Brain microvascular endothelial cell (primary cell): ENCODE measurements around the gene ZNF595.

Experiments
- DNase-seq: peaks from one replicate; pipeline ENCODE4 v3.0.0-alpha.2; 2020
- H3K27ac ChIP-seq: fragments of 250-450 bp; sonication (Bioruptor Pico); 2 replicates; pipeline ENCODE4 v1.5.1; 2020; ENCODE audit warnings: mild to moderate bottlenecking, moderate library complexity
- H3K27me3 ChIP-seq: fragments of 250-450 bp; sonication (Bioruptor Pico); replicated peaks from 2 replicates; pipeline ENCODE4 v1.5.1; 2020; ENCODE audit warnings: mild to moderate bottlenecking
- H3K36me3 ChIP-seq: fragments of 250-450 bp; sonication (Bioruptor Pico); replicated peaks from 2 replicates; pipeline ENCODE4 v1.5.1; 2020; ENCODE audit warnings: mild to moderate bottlenecking
- H3K4me3 ChIP-seq: 2 replicates; pipeline ENCODE4 v1.5.1; 2011; ENCODE audit warnings: low read depth, mild to moderate bottlenecking, control low read depth, low read length, moderate library complexity
- in situ Hi-C: cut with HindIII; loops from 2 replicates; pipeline ENCODE4 v1.10.0; 2017; ENCODE audit warnings: low sequenced_read_pairs, low pct_ligation_motif_present
- TF ChIP-seq, protein P1 (sequence below): IDR thresholded peaks from 2 replicates; pipeline ENCODE4 v1.5.1; 2011; ENCODE audit warnings: low read depth, mild to moderate bottlenecking, moderate library complexity, low read length, control low read depth, inconsistent platforms; ENCODE audit errors: missing control alignments

ZNF595 gene

DNA sequence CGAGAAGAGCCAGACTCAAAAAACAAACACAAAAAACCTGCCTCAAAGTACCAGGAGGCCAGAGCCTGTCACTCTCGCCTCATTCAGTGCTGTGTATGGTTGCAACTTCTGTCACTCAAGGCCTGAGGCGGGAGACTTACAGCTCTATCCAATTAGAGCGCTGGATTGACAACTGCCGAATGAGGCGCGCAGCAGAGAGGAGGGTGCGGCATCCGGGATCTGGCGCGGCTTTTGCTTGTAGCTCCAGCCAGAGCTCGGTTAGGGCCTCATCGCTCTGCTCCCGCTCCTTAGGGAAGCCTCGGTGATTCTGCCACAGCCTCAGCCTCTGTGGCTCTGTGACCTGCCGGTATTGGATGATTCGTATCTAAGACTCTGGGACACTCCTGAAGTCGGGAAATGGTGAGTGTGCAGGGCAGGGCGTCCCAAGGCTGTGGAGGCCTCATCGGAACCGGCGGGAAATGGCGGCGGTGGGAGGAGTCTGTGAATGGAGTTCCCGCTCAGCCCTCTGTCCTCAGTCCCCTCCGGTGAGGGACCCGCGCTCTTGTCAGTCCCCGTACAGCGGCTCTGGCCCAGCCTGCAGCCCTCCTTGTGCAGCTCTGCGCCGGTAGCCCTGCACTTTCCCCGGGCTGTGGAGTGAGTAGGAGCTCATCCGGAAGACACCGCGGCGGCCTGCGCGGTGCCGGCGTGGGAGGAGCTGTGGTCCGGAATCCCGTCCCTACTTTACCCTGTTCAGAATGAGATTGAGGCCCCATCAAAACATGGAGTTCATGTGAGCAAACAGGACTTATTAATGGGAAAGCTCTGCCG lies 71.4 kb downstream of the ZNF595 start, which contains the start of gene ZNF718:
Gene ZNF718 (plus strand): TSS at position 227 of the 807 bp plus-strand sequence. CDS start 170 bp downstream, at position 397.
- H3K4me3 ChIP-seq, result peak within 1 kb of the TSS; percentile 87
- in situ Hi-C loops, result no loop called here
- TF ChIP-seq, protein P1, sequence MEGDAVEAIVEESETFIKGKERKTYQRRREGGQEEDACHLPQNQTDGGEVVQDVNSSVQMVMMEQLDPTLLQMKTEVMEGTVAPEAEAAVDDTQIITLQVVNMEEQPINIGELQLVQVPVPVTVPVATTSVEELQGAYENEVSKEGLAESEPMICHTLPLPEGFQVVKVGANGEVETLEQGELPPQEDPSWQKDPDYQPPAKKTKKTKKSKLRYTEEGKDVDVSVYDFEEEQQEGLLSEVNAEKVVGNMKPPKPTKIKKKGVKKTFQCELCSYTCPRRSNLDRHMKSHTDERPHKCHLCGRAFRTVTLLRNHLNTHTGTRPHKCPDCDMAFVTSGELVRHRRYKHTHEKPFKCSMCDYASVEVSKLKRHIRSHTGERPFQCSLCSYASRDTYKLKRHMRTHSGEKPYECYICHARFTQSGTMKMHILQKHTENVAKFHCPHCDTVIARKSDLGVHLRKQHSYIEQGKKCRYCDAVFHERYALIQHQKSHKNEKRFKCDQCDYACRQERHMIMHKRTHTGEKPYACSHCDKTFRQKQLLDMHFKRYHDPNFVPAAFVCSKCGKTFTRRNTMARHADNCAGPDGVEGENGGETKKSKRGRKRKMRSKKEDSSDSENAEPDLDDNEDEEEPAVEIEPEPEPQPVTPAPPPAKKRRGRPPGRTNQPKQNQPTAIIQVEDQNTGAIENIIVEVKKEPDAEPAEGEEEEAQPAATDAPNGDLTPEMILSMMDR, result no peak
- no peaks in the 10 kb centered on the region for H3K27me3 ChIP-seq
- peak within 1 kb of the TSS; percentile 69 for H3K27ac ChIP-seq
- peak; percentile 98 for DNase-seq
- H3K36me3 ChIP-seq, result no peaks in the 10 kb centered on the region

GRCh38 chr4:125091-125771 lies 72.1 kb downstream of the ZNF595 start:
- no peaks in the 10 kb centered on the region for H3K27me3 ChIP-seq
- TF ChIP-seq, protein P1, result no peak
- H3K4me3 ChIP-seq, result peak overlapping the region; percentile 87
- no peaks in the 10 kb centered on the region for H3K36me3 ChIP-seq
- in situ Hi-C loops, result no loop called here
- DNase-seq, result peak; percentile 39
- H3K27ac ChIP-seq, result no peak overlapping the region

GRCh38 chr4:125833-126232 lies 72.7 kb downstream of the ZNF595 start:
- no peaks in the 10 kb centered on the region for H3K36me3 ChIP-seq
- TF ChIP-seq, protein P1, result no peak
- H3K27ac ChIP-seq, result no peak overlapping the region
- H3K4me3 ChIP-seq, result peak overlapping the region; percentile 87
- no peak for DNase-seq
- H3K27me3 ChIP-seq, result no peaks in the 10 kb centered on the region
- in situ Hi-C loops, result no loop called here

GRCh38 chr4:132483-132882 lies 79.4 kb downstream of the ZNF595 start:
- in situ Hi-C loops, result no loop called here
- no peak for DNase-seq
- Histone ChIP-seq H3K4me3 (no peak overlapping the region), H3K27ac (no peak overlapping the region), H3K27me3 (no peaks in the 10 kb centered on the region), H3K36me3 (peaks cover 23% of the 10 kb centered on the region)
- TF ChIP-seq, protein P1, result no peak
